Stimulated activated CD8-positive, alpha-beta memory T cell treated with anti-CD3 and anti-CD28 coated beads, Interleukin-4, amount 100 ng/mL, for 24 hours (primary cell): Measurements from ENCODE around the gene CCDC154.

ENCODE experiments used
- DNase-seq: peaks from one replicate; pipeline ENCODE4 v3.0.0-alpha.2; 2020; ENCODE audit warnings: low read depth

The CCDC154 gene

DNA sequence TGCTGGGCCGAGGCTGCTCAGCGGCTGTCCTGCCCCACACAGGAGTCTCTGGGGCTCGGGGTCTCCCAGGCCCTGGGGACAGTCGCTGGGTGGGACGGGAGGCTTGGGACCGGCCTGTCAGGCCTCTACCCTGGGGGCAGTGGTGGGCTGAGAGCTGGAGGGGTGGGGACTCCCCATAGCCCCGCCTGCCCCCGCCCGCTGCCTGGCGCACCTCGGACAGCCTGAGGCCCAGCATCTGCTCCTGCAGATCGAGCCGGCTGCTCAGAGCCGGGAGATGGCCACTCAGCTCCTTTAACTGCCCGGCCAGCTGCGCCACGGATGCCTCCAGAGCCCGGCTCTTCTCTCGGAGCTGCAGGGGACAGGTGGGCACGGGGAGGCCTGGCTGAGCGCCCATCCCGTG is 6.8 kb downstream of the CCDC154 start:
- DNase-seq: no peak

DNA sequence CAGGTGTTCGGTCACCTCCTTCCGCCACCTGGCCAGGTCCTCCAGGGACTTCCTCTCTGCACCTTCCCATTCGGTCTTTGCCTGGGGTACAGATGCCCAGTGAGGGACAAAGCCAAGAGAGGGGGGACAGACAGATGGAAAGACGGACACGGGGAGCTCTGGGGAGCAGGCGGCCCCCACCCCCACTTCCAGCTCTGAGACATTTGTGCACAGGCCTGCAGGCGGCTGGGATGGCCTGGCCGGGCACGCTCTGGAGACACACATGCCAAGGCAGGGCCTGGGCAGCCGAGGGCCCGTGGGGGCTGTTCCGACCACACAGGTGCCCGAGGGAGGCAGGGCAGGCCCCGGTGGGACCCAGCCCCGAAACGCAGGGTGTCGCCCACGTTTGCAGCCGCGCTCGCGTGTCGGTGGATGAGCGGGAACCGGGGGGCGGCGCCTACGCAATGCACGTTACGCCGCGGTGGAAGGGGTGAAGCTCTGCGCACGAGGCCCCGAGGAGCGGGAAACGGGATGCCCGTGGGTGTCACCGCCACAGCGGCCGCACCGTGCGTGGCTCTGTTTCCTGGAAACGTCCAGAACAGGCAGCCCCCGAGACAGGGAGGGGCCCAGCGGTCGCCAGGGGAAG is 7.5 kb downstream of the CCDC154 start:
- no peak for DNase-seq

DNA sequence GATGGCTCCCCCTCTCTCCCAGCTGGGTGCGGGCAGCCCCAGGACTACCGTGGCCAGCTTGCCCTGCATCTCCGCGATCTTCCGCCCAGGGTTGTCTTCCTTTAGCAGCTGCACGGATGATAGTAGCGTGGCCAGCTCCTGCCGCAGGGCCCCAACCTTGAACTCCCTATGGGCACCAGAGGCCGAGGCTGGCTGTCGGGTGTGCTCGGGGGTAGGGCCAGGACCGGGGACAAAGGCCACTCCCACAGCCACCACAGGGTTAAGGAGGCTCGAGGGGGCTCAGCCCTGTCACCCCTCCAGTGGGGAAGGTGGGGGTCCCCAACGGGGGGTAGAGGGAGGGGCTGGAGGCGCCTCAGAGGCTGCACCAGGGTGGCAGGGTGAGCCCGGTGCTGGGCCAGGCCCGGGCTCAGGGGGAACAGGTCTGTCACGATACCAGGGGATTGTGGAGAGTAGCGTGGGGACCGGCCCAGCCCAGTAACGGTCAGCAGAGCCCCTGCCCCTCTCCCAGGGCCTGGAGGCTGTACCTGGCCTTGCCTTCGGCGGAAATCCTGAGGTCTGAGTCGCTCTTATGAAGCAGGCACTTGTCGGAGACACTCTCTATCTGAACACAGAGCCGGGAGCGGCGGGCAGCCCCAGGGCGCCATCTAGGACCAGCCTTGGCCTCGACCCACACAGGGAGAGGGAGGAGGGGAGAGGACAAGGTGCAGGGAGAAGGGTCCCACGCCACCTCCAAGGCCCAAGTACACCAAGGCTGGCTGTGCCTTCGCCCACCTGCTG is 8.2 kb downstream of the CCDC154 start:
- no peak for DNase-seq

DNA sequence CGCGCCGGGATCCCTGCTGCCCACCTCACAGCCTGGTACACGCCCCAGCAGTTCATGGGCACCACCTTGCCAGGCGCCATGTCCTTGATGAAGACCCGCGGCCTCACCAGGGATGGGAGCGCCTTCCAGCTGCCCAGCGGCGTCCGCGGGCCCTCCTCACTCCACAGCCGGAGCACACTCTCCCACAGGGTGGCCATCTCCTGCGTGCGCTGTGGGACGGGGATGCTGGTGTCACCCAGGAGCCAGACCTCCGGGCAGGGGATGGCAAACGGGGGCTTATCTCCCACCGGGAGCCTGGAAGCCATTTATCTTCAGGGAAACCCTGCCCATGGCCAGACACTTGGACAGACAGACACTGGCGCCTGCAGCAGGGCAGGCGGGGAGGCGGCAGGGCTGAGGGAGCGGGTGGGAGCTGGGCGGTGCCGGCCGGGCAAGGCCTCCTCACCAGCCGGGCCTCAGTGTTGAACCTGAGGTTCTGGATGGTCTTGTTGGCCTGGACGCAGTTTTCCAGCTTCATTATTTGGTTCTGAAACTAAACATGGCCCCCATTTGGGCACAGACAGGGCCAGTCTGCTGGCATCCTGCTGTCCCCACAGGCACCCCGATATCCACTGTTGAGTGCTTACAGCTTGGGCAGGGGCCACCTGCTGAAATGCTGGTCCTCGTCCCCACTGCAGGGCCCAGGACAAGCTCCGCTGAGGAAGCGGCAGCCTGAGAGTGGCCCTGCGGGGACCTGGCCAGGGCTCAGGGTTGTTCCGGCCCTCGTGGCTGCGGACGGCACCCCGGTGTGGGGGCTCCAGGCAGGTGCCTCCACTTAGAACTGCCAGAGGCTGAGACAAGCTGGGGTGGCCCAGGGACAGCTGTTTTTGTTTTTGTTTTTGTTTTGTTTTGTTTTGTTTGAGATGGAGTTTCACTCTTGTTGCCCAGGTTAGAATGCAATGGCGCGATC is 9.4 kb downstream of the CCDC154 start:
- no peak for DNase-seq

DNA sequence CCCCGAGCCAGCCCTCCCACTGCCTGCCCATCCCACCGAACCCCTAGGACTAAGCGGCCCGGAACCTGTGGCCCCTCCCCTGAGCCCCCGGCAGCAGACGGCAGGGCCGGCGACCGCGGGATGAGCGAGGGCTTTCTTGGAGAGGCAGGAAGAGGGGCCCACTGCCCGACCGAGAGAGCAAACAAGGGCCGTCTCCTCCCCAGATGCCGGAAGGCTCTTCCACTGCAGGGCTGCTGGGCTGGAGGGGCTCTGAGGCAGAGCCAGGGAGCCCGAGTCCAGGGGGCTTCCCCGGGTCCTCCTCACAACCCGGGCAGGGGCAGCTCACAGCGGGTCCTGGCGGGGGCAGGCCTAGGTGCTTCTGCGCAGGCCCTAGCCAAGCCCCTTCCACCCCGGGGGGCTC is 10.6 kb downstream of the CCDC154 start:
- DNase-seq: no peak

DNA sequence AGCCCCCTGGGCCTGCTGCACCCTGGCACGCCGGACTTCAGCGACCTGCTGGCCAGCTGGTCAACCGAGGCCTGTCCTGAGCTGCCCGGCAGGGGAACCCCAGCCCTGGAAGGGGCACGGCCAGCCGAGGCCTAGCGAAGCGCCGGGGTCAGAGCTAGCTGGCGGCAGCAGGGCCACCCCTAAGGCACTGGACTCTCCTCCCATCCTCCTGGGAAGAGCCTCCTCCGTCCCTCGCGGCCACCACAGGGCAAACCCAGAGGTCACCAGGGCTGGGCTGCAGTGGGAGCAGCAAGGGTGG is 11.1 kb downstream of the CCDC154 start:
- no peak for DNase-seq

DNA sequence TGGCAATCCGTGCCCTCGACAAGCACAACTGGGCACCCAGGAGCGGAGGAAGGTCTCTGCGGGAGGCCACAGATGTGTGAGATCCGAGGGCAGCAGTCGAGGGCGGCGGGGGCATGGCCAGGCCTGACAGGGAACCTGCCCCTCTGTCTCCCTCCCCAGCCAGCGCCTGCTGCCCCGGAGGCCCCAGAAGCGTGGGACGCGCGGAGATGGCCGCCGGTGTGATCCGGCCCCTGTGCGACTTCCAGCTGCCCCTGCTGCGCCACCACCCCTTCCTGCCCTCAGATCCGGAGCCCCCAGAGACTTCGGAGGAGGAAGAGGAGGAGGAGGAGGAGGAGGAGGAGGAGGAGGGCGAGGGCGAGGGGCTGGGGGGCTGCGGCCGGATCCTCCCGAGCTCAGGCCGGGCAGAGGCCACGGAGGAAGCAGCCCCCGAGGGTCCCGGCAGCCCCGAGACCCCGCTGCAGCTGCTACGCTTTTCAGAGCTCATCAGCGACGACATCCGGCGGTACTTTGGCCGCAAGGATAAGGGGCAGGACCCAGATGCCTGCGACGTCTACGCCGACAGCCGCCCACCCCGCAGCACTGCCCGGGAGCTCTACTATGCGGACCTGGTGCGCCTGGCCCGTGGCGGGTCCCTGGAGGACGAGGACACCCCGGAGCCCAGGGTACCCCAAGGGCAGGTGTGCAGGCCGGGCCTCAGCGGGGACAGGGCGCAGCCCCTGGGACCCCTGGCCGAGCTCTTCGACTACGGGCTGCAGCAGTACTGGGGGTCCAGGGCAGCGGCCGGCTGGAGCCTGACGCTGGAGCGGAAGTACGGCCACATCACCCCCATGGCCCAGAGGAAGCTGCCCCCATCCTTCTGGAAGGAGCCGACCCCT is 11.7 kb downstream of the CCDC154 start:
- no peak for DNase-seq

DNA sequence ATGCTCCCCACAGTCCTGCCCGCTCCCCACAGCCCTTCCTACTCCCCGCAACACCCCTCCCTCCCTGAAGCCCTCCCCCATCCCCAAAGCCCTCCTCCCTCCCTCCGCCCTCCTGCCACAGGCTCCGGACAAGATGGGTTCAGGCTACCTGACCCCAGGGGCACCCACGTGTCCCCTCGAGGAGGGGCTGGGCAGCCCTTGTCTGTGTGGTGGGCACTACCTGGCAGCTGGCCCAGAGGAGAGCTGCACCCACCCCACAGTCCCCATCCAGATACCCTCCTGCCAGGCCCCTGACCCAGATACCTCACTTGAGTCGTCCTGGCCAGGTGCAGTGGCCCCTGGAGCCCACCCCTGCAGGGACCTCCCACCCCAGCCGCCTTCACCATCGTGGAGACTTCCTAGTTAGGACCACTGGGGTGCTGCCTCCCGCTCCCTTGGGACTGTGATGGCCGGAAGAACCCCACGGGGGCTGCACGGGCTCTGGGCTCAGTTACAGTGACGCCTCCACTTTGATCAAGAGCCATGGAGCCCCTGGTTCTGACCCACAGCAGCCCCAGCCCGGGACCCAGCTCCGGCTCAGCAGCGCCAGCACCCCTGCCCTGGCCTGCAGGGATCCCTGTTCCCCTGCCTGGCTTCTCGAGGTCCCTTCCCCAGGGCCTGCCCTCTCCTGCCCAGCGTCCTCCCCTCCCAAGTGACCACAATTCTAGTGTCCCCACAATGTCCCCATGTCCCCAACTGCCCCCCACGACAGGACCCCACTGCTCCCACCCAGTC is 12.7 kb downstream of the CCDC154 start:
- no peak for DNase-seq

DNA sequence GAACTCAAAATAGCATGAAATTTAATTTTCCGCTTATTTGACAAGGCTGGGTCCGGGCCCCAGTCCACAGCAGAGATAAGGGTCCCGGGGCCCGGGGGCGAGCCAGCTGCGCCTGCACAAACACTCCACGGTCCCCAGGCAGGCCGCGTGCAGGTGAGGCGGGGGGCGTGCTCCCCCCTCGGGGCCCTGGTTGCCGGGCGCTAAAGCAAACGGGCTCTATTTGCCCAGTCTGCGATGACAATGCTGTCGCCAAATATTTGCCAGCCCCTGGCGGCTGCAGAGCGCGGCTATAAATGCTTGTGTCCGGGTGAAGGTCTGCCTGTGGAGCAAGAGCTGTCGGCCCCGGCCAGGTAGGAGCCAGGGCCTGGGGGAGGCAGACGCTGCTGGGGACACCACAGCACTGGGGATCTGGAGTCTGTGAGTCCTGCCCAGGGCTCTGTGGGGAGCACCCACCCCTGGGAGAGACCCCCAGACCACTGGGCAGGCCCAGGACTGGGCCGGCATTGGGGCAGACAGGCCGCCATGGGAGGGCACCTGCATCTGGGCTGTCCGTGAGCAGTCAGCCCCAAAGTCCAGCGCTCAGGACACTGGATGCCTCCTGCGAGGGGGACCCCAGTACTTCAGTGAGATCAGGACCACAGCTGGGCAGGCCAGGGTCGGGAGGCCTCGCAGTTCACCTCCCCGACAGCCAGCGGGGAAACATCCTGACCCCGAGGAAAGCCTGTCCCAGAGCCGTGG is 13.4 kb downstream of the CCDC154 start, which contains the start of gene PERCC1:
Gene PERCC1 (plus strand): TSS at position 320 of the 738 bp plus-strand sequence. CDS start 1,516 bp downstream, outside the sequence.
- no peak for DNase-seq

DNA sequence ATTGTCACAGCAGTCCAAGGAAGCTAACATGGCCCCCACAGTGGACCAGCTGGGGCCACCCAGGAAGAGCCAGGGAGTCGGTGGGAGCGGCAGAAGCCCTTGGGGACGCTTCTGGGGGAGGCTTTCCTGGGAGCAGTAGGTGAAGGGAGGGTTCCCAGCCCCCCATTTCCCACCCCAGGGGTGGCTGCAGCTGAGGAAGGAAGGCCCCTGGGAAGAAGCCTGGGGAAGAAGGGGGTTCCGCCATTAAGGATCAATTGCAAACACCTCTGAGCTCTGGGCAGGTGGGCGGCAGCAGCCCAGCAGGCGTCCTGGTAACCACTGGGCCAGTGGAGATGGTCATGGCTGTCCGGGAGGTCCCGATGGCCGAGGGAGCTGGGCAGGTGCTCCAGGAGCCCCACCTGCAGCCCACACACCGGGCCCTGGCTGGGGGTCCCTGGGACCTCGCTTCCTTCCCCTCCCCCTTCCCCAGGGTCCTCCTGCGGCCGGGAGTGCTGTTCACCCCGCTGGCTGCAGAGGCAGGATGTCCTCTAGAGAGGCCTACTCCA is 14.1 kb downstream of the CCDC154 start:
- no peak for DNase-seq

DNA sequence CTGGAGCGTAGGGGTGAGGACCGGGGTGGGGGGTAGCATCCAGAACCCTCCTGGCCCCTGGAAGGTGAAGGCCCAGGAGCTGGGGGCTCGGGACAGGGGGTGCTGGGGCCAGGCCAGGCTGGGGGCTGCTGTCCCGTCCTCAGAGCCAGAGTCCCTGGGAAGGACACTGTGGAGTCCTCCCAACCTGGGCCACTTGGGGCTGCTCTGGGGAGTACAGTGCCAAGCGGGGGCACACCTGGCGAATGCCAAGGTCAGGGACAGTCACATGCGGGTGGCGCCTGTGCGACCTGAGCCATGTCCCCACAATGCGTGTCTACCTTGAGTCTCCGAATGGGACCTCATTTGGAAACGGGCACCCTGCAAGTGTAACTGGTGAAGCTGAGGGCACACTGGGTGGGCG is 14.7 kb downstream of the CCDC154 start:
- no peak for DNase-seq

DNA sequence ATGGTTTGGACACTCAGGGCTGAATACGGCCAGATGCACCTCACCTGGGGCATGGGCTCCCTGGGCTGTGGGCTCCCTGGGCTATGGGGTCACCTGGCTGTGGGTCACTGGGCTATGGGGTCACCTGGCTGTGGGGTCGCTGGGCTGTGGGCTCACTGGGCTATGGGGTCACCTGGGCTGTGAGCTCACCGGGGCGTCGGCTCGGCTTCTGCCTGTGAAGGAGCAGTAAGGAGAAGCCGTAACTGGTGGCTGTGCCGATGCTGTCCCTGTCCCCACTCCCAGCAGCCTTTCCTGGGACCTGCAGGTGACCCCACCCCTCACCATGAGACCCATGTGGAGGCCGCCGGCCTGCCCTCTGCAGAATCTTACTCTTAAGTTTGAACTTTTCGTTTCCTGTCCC is 15.3 kb downstream of the CCDC154 start:
- no peak for DNase-seq

DNA sequence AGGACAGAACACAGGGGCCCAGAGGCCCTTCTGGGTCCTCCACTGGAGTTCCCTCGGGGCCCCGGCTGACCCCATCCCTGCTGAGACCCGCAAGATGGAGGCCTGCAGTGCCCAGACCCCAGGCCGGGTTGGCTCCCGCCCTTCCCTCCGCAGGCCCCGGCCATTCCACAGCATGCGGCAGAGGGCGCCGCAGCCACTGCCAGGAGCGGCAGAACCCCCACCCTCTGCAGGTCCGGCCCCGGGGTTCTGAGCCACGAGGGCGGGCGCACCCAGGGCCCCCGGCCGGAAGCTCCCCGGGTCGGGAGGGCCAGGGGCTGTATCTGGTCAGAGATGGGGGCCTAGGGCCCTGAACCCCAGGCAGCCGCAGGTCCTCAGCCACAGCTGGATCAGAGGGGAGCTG is 15.8 kb downstream of the CCDC154 start:
- peak; percentile 35 for DNase-seq

DNA sequence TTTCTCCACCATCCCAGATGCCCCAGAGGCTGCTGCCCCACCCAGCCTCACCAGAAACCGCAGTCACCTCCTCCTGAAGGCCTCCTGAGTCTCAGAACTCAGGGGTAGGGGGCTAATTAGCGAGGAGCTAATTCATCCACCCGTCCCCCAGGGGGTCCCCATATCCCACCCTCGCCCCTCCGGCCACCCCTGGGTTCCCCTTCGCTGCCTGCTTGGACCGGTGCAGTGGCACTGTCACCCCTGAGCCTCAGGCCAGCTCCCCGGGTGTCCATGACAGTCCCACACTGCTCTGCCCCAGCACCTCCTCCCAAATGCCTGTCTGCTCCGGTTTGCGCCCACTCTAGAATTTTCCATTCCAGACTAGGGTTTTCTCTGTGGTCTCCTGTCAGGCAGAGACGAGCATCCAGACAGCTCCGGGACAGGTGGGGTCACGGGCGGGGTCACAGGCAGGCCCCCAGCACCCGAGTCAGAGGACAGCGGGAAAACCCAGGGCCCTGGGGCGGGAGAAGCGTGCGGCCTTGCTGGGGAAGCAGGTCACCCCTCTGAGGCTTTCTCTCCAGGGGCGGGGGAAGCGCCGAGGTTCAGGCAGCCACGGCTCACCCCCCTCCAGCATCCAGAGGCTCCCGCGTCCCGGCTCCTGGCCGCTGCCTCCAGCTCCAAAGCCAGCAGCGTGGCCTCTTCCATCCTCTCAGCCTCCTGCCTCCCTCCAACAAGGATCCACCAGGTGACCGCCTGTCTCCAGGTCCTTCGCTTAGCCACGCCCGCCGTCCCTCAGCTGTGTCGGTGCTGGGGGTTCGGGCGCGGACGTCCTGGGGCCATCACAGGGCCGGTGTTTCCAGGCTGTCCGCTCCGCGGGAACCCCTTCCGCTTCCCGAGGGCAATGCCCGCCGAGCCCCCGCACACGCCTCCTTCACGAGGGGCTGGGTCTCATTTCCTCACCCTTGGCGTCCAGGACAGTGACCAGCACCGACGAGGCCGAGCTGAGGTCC is 16.6 kb downstream of the CCDC154 start:
- DNase-seq: no peak

DNA sequence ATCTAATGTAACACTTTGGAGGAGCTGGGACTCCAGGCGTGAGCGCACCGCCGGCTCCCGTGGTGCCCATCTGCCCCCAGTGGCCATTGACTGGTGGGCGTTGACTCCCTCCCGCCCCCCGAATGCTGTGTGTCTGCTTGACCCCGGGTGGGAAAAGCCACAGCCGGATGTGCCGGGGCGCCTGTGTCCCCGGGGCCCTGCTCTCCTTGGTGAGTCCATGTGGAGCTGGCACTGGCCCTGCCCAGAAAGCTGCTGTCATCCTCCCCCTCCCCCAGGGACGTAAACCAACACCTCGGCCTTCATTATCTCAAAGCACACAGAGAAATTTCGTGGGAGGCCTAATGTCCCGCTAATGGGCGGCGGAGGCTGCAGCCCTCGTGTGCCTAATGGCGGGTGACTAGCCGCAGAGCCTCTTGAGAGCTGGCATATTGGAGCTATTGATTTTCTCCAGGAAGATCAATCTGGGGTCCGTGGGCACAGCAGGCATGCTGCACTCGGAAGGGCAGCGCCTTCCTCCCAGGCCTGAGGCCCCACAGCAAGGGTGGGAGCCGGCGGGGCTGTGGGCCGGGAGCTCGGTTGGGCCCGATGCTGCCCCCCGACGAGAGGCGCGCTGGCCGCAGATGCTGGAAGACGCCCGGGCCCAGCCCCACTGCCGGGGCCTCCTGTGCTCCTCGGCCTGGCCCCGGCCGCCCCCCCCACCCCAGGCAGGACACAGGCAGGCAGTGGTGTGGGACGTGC is 17.5 kb downstream of the CCDC154 start:
- DNase-seq: no peak

DNA sequence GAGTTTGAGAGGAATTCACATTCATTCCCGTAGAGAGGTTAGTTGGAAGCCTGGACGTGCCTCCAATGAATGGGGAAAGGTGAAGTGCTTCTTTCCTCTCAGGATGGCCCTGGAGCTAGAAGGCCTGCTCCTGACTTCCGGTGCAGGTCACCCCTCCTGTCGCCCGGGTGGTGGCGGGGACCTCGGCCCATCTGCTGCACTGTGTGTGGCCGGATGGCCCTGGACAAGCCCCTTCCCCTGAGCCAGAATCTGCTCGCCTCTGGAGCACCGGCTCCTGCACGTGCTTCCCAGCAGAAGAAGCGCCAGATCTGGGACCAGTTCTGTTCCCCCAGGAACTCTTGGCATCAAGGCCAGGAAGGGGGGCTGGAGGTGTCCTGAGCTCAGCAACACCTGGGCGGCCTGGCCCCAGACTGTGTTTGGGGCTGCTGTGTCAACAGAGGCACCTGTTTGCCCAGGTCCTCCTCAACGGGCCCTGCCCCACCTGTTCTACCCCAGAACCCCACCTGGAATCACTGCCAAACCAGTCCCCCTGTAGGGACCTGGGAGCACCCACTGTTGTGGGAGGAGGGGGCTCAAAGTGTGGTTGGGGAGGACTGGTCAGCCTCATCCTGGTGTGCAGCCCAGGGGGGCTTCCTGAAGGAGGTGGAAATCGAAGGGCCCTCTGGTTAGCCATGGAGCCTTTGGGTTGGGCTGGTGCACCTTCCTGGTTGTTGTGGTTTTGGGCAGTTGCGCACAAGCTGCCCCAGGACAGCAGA is 18.6 kb downstream of the CCDC154 start:
- no peak for DNase-seq

DNA sequence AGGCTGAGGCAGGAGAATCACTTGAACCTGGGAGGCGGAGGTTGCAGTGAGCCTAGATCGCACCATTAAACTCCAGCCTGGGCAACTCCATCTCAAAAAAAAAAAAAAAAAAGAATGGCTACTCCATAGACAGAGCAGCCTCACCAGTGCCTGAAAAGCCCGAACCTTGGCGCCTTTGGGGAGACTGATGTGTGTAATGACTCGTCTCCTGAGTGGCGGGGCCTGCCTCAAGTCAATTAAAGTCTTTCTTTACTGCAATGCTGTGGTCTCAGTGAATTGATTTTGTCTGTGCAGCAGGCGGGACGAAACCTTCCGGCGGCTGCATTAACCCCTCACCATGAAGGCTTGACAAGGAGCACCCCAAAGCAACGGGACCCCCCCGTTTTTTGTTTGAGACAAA is 20.3 kb downstream of the CCDC154 start:
- no peak for DNase-seq
